ENCODE measurements around the gene CCT3.

- TF ChIP-seq EZH2 (IDR thresholded peaks at IDR 0.05; ENCODE audit: borderline replicate concordance, low read depth, low read length, severe bottlenecking): no peak
- TF ChIP-seq, protein P1, sequence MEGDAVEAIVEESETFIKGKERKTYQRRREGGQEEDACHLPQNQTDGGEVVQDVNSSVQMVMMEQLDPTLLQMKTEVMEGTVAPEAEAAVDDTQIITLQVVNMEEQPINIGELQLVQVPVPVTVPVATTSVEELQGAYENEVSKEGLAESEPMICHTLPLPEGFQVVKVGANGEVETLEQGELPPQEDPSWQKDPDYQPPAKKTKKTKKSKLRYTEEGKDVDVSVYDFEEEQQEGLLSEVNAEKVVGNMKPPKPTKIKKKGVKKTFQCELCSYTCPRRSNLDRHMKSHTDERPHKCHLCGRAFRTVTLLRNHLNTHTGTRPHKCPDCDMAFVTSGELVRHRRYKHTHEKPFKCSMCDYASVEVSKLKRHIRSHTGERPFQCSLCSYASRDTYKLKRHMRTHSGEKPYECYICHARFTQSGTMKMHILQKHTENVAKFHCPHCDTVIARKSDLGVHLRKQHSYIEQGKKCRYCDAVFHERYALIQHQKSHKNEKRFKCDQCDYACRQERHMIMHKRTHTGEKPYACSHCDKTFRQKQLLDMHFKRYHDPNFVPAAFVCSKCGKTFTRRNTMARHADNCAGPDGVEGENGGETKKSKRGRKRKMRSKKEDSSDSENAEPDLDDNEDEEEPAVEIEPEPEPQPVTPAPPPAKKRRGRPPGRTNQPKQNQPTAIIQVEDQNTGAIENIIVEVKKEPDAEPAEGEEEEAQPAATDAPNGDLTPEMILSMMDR (IDR thresholded peaks at IDR 0.05; ENCODE audit: borderline replicate concordance, extremely low read depth, low read length, poor library complexity, severe bottlenecking): no peak
These were observed 61.6 kb downstream of the CCT3 start for GRCh38 chr1:156276532-156276931.

All from DND-41 (cell line).